ENCODE results near the gene ERCC8. TPM values are rescaled to one million over a fixed set of nuclear protein-coding genes. Genes with fewer than 3 reads are reported as not detected.
"Not testable (repeated sequence)": the region's sequence is repeated elsewhere in the genome, so short reads cannot be mapped to it uniquely, and the experiment has no call there.

Gene ERCC8
- total RNA-seq, 1 experiment from 2014 or later: 15.1 TPM

DNA sequence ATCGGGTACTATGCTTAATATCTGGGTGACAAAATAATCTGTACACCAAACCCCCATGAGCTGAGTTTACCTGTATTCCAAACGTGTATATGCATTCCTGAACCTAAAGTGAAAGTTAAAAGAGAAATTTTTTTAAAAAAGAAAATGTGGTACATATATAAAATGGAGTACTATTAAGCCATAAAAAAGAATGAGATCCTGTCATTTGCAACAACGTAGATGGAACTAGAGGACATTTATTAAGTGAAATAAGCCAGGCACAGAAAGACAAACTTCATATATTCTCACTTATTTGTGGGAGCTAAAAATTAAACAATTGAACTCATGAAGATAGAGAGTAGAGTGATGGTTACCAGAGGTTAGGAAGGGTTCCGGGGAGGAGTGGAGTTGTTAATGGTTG lies 44.9 kb upstream of the ERCC8 start:
- H3K36me3 ChIP-seq (ENCODE audit: control insufficient read depth in 1 of 2, insufficient read depth in 2 of 2, low read length in 2 of 2): 0 out of 4 replicates have a peak, but pooled peaks cover 0 to 6% of the 10 kb centered on the region in 2 experiments
- ChIA-PET POLR2A (no interaction called here), RAD21 (ENCODE audit: low non-redundant PET in 1 of 2, low total read pairs in 2 of 2, uncharacterized antibody in 2 of 2, unreplicated experiment in 2 of 2) (no interaction called here), CTCF (no interaction called here)
- H3K4me3 ChIP-seq (replicated peaks in 1 of 2; ENCODE audit: low read depth in 1 of 2, low read length in 2 of 2): no peak overlapping the region
- no peak for ATAC-seq
- H4K20me1 ChIP-seq (ENCODE audit: insufficient read depth): no peaks in the 10 kb centered on the region
- intact Hi-C loops (cut with micrococcal nuclease): no loop called here
- no peak for TF ChIP-seq EGR1 (IDR thresholded peaks at IDR 0.05; ENCODE audit: low read depth)
- H2AFZ ChIP-seq (ENCODE audit: low read depth, low read length, poor library complexity, severe bottlenecking): no peak overlapping the region
- no peak overlapping the region for H3K27ac ChIP-seq (ENCODE audit: low read depth, low read length)
- no peaks in the 10 kb centered on the region for H3K27me3 ChIP-seq (ENCODE audit: insufficient read depth, low read length)
- no peak for DNase-seq (ENCODE audit: low read depth, low spot score)
- peaks cover 7% of the 10 kb centered on the region; the same call in 1 of the 2 replicates for H3K79me2 ChIP-seq (ENCODE audit: insufficient read depth, low read length)
- peaks cover 13 to 15% of the 10 kb centered on the region in 2 experiments; a peak in 2 of 4 replicates for H3K9me3 ChIP-seq (ENCODE audit: control insufficient read depth in 1 of 2, insufficient read depth in 1 of 2, low read depth in 1 of 2, low read length in 2 of 2)
- BruUV-seq (replicated peaks): no TSS peak
- H3K4me1 ChIP-seq (ENCODE audit: control insufficient read depth in 1 of 2, insufficient read depth in 2 of 2, low read length in 2 of 2): no peaks in the 10 kb centered on the region
- no peaks in the 10 kb centered on the region for H3K9me2 ChIP-seq (ENCODE audit: insufficient read depth)
- no peak overlapping the region for H3K4me2 ChIP-seq (ENCODE audit: low read length)
- no peak overlapping the region for H3K9ac ChIP-seq (ENCODE audit: low read length)

DNA sequence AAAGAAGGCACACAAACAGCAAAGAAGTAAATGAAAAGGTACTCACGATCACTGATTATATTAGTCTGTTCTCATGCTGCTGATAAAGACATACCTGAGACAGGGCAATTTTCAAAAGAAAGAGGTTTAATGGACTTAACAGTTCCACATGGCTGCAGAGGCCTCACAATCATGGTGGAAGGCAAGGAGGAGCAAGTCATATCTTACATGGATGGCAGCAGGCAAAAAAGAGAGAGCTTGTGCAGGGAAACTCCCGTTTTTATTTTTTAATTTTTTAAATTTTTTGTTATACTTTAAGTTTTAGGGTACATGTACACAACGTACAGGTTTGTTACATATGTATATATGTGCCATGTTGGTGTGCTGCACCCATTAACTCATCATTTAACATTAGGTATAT lies 37.3 kb upstream of the ERCC8 start:
- H3K9me2 ChIP-seq (ENCODE audit: insufficient read depth); BruUV-seq (replicated peaks); H3K4me3 ChIP-seq (replicated peaks in 1 of 2; ENCODE audit: low read depth in 1 of 2, low read length in 2 of 2); ATAC-seq; DNase-seq (ENCODE audit: low read depth, low spot score); CTCF ChIA-PET; H3K9me3 ChIP-seq (ENCODE audit: control insufficient read depth in 1 of 2, insufficient read depth in 1 of 2, low read depth in 1 of 2, low read length in 2 of 2); H3K36me3 ChIP-seq (ENCODE audit: control insufficient read depth in 1 of 2, insufficient read depth in 2 of 2, low read length in 2 of 2); H3K27me3 ChIP-seq (ENCODE audit: insufficient read depth, low read length); H2AFZ ChIP-seq (ENCODE audit: low read depth, low read length, poor library complexity, severe bottlenecking); H3K9ac ChIP-seq (ENCODE audit: low read length); H3K4me1 ChIP-seq (ENCODE audit: control insufficient read depth in 1 of 2, insufficient read depth in 2 of 2, low read length in 2 of 2); intact Hi-C loops (cut with micrococcal nuclease); POLR2A ChIA-PET; H3K4me2 ChIP-seq (ENCODE audit: low read length); H3K27ac ChIP-seq (ENCODE audit: low read depth, low read length); H3K79me2 ChIP-seq (ENCODE audit: insufficient read depth, low read length); H4K20me1 ChIP-seq (ENCODE audit: insufficient read depth): not testable (repeated sequence)
- RAD21 ChIA-PET (ENCODE audit: low non-redundant PET in 1 of 2, low total read pairs in 2 of 2, uncharacterized antibody in 2 of 2, unreplicated experiment in 2 of 2): interaction anchor here in 1 of 2 experiments (0.6 kb wide), 1 partner anchor 20 kb away, joined by 5 read pairs; no protein-coding TSS in a partner anchor

DNA sequence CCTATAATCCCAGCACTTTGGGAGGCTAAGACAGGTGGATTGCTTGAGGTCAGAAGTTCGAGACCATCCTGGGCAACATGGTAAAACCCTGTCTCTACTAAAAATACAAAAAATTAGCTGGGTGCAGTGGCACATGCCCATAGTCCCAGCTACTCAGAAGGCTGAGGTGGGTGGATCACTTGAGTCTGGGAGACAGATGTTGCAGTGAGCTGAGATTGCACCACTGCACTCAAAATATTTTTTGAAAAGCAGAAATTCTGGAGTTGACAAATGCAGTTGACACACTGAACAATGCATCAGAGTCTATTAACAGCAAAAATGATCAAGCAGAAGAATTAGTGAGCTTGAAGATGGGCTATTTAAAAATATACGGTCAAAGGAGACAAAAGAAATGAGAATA lies 35.6 kb upstream of the ERCC8 start:
- Histone ChIP-seq H3K27me3 (ENCODE audit: insufficient read depth, low read length) (no peaks in the 10 kb centered on the region), H3K9me2 (ENCODE audit: insufficient read depth) (no peaks in the 10 kb centered on the region), H4K20me1 (ENCODE audit: insufficient read depth) (no peaks in the 10 kb centered on the region), H2AFZ (ENCODE audit: low read depth, low read length, poor library complexity, severe bottlenecking) (no peak overlapping the region), H3K27ac (ENCODE audit: low read depth, low read length) (no peak overlapping the region), H3K9ac (ENCODE audit: low read length) (no peak overlapping the region), H3K79me2 (ENCODE audit: insufficient read depth, low read length) (peaks cover 10% of the 10 kb centered on the region), H3K4me3 (replicated peaks in 1 of 2; ENCODE audit: low read depth in 1 of 2, low read length in 2 of 2) (no peak overlapping the region), H3K4me1 (ENCODE audit: control insufficient read depth in 1 of 2, insufficient read depth in 2 of 2, low read length in 2 of 2) (no peaks in the 10 kb centered on the region), H3K4me2 (ENCODE audit: low read length) (no peak overlapping the region), H3K36me3 (ENCODE audit: control insufficient read depth in 1 of 2, insufficient read depth in 2 of 2, low read length in 2 of 2) (no peaks in the 10 kb centered on the region), H3K9me3 (ENCODE audit: control insufficient read depth in 1 of 2, insufficient read depth in 1 of 2, low read depth in 1 of 2, low read length in 2 of 2) (no peaks in the 10 kb centered on the region)
- RAD21 ChIA-PET (ENCODE audit: low non-redundant PET in 1 of 2, low total read pairs in 2 of 2, uncharacterized antibody in 2 of 2, unreplicated experiment in 2 of 2): no interaction called here
- CTCF ChIA-PET: no interaction called here
- no TSS peak for BruUV-seq (replicated peaks)
- POLR2A ChIA-PET: no interaction called here
- intact Hi-C loops (cut with micrococcal nuclease): no loop called here
- DNase-seq (ENCODE audit: low read depth, low spot score) (no peak), ATAC-seq (no peak)
- no peak for TF ChIP-seq EGR1 (IDR thresholded peaks at IDR 0.05; ENCODE audit: low read depth)
- no peak for TF ChIP-seq SP1 (IDR thresholded peaks at IDR 0.05; ENCODE audit: low read depth)
- TF ChIP-seq SRF (IDR thresholded peaks at IDR 0.05; ENCODE audit: low read depth): no peak
- TF ChIP-seq, protein P1, sequence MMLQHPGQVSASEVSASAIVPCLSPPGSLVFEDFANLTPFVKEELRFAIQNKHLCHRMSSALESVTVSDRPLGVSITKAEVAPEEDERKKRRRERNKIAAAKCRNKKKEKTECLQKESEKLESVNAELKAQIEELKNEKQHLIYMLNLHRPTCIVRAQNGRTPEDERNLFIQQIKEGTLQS (IDR thresholded peaks at IDR 0.05): no peak
- TF ChIP-seq TCF7L2 (IDR thresholded peaks at IDR 0.05; ENCODE audit: borderline replicate concordance, extremely low read depth, insufficient read depth, insufficient read length): no peak
- no peak for TF ChIP-seq POLR2AphosphoS5 (IDR thresholded peaks at IDR 0.05; ENCODE audit: low read depth, low read length)
- TF ChIP-seq YY1 (IDR thresholded peaks at IDR 0.05; ENCODE audit: extremely low read depth, insufficient replicate concordance, low read depth, low read length): no peak
- no peak for TF ChIP-seq FOSL1 (IDR thresholded peaks at IDR 0.05; ENCODE audit: low read depth)
- TF ChIP-seq, protein P2, sequence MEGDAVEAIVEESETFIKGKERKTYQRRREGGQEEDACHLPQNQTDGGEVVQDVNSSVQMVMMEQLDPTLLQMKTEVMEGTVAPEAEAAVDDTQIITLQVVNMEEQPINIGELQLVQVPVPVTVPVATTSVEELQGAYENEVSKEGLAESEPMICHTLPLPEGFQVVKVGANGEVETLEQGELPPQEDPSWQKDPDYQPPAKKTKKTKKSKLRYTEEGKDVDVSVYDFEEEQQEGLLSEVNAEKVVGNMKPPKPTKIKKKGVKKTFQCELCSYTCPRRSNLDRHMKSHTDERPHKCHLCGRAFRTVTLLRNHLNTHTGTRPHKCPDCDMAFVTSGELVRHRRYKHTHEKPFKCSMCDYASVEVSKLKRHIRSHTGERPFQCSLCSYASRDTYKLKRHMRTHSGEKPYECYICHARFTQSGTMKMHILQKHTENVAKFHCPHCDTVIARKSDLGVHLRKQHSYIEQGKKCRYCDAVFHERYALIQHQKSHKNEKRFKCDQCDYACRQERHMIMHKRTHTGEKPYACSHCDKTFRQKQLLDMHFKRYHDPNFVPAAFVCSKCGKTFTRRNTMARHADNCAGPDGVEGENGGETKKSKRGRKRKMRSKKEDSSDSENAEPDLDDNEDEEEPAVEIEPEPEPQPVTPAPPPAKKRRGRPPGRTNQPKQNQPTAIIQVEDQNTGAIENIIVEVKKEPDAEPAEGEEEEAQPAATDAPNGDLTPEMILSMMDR (IDR thresholded peaks at IDR 0.05 in 2 of 3, conservative IDR thresholded peaks at IDR 0.05 in 1 of 3; ENCODE audit: borderline replicate concordance in 1 of 3, insufficient read depth in 1 of 3, low read depth in 2 of 3, low read length in 2 of 3): no peak
- TF ChIP-seq, protein P3, sequence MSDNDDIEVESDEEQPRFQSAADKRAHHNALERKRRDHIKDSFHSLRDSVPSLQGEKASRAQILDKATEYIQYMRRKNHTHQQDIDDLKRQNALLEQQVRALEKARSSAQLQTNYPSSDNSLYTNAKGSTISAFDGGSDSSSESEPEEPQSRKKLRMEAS (IDR thresholded peaks at IDR 0.05): no peak
- TF ChIP-seq POLR2A (IDR thresholded peaks at IDR 0.05; ENCODE audit: borderline replicate concordance, extremely low read depth, insufficient read depth, insufficient read length): no peak
- no peak for TF ChIP-seq CBX3 (IDR thresholded peaks at IDR 0.05; ENCODE audit: low read depth)
- TF ChIP-seq ELF1 (IDR thresholded peaks at IDR 0.05; ENCODE audit: borderline replicate concordance, low read depth): no peak
